Gastroesophageal sphincter (tissue), 4 donors: ENCODE measurements around the gene CFAP410. TPM values are rescaled to one million over a fixed set of nuclear protein-coding genes. Genes with fewer than 3 reads are reported as not detected.

ENCODE experiments used
- ATAC-seq: fragments of 150-250 bp; one replicate; pipeline ENCODE4 v1.9.1; 2016; ENCODE audit warnings: mild to moderate bottlenecking, moderate library complexity
- H3K27ac ChIP-seq, 4 donors: fragments of 200-600 bp; sonication (generic) in 3 of 4; 1 replicate in 3 of 4; 2 replicates in 1 of 4; pipeline ENCODE4 v1.5.1; 2016 to 2019
- H3K27me3 ChIP-seq: fragments of 200-600 bp; sonication (generic); one replicate; pipeline ENCODE4 v1.5.1; 2019
- H3K36me3 ChIP-seq, 2 donors: fragments of 200-600 bp; sonication (generic); one replicate each; pipeline ENCODE4 v1.5.1; 2019; ENCODE audit warnings: control low read depth in 1 of 2
- H3K4me1 ChIP-seq, 3 donors: fragments of 200-600 bp; sonication (generic); 1 replicate in 2 of 3; 2 replicates in 1 of 3; pipeline ENCODE4 v1.5.1; 2016 to 2019; ENCODE audit warnings: control low read depth in 2 of 3
- H3K4me3 ChIP-seq, 2 donors: fragments of 200-600 bp; sonication (generic); one replicate each; pipeline ENCODE4 v1.5.1; 2019; ENCODE audit warnings: mild to moderate bottlenecking in 1 of 2, moderate library complexity in 1 of 2
- H3K9me3 ChIP-seq, 3 donors: fragments of 200-600 bp; sonication (generic); one replicate each; pipeline ENCODE4 v1.5.1; 2017 to 2019; ENCODE audit warnings: control low read depth in 2 of 3
- EP300 ChIP-seq: sonication (generic); formaldehyde crosslinking; IDR thresholded peaks from one replicate; pipeline ENCODE4 v1.6.1; 2017; ENCODE audit warnings: antibody characterized with exemption, mild to moderate bottlenecking
- POLR2A ChIP-seq, 2 donors: fragments of 450-650 bp; IDR thresholded peaks; one replicate each; pipeline ENCODE4 v1.6.1; 2017; ENCODE audit warnings: antibody characterized with exemption in 2 of 2, mild to moderate bottlenecking in 2 of 2, moderate library complexity in 1 of 2
- POLR2AphosphoS5 ChIP-seq: sonication (generic); formaldehyde crosslinking; IDR thresholded peaks from one replicate; pipeline ENCODE4 v1.6.1; 2017; ENCODE audit warnings: antibody characterized with exemption
- WGBS, 2 donors: methylation state at CpG; one replicate each; pipeline ENCODE4 v1.1.5; 2018; ENCODE audit warnings: low coverage in 1 of 2; 5-methylcytosine and 5-hydroxymethylcytosine counted together
- total RNA-seq, 4 donors: library from RNA; depleted of rRNA; stranded (reverse); fragments of >200 nt; gene quantifications; one replicate each; pipeline ENCODE4 v1.1.0, GENCODE V29; 2016
- TF ChIP-seq, protein P1 (sequence below), 4 experiments: fragments of 200-600 bp in 2 of 4; fragments of 450-650 bp in 2 of 4; sonication (generic) in 1 of 4; IDR thresholded peaks; one replicate each; pipeline ENCODE4 v1.5.1; 2017 to 2019; ENCODE audit warnings: antibody characterized with exemption in 4 of 4, mild to moderate bottlenecking in 2 of 4, moderate library complexity in 2 of 4

The CFAP410 gene
- 10 to 100 TPM; 26.2 to 35.0 (median 30.2) TPM for total RNA-seq

DNA sequence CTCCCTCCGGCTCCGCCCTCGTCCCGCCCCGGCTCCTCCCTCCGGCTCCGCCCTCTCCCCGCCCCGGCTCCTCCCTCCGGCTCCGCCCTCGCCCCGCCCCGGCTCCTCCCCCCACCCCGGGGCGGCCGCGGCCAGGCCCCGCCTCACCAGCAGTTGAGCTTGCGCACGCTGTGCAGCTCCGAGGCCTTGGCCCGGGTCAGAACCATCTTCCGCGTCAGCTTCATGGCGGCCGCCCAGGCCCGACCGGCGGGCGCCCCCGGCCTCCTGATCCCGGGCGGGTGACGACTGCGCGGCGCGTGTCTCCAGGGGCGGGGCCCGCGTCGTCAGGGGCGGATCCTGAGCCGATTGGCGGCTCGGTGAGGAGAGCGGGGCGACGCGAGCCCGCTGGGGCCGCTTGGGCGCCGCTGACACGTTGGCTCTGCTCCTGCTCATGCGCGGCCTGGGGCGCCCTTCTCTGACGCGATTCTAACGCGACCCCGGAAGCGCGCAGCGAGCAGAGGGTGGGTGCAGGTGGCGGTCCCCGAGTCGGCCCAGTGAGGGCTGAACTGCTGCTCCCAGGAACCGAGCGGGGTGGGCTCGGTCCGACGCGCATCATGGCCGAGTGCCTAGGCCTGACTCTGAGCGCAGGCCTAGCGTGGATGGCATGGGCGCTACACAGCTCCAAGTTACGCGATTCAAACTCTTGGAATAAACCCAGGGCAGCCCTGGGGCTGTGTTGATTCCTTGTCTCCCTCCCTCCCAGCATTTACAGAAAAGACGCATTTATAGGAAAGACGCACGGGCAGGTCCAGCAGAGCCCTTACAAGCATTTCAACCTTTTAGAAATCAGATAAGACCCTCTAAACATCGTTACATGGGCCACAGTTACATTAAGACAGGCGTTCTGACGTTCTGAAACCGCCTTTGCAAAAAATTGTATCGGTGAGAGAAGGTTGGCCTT, at the start of gene CFAP410:
Gene CFAP410 (minus strand): TSS at position 420 of the 940 bp plus-strand sequence. CDS start 196 bp downstream, at position 224.
- no peaks in the 10 kb centered on the region for H3K27me3 ChIP-seq
- H3K27ac ChIP-seq, result peak within 1 kb of the TSS; percentile 94 to 99 (median 99)
- no peaks in the 10 kb centered on the region for H3K9me3 ChIP-seq
- peaks cover 0 to 26% of the 10 kb centered on the region in 2 donors for H3K36me3 ChIP-seq
- TF ChIP-seq, protein P1, sequence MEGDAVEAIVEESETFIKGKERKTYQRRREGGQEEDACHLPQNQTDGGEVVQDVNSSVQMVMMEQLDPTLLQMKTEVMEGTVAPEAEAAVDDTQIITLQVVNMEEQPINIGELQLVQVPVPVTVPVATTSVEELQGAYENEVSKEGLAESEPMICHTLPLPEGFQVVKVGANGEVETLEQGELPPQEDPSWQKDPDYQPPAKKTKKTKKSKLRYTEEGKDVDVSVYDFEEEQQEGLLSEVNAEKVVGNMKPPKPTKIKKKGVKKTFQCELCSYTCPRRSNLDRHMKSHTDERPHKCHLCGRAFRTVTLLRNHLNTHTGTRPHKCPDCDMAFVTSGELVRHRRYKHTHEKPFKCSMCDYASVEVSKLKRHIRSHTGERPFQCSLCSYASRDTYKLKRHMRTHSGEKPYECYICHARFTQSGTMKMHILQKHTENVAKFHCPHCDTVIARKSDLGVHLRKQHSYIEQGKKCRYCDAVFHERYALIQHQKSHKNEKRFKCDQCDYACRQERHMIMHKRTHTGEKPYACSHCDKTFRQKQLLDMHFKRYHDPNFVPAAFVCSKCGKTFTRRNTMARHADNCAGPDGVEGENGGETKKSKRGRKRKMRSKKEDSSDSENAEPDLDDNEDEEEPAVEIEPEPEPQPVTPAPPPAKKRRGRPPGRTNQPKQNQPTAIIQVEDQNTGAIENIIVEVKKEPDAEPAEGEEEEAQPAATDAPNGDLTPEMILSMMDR (IDR thresholded peaks at IDR 0.05), result peak in 1 of 4 experiments; percentile 5
- TF ChIP-seq POLR2A (IDR thresholded peaks at IDR 0.05) (peak; percentile 96 to 97), POLR2AphosphoS5 (peak; percentile 99), EP300 (no peak)
- H3K4me1 ChIP-seq, result peaks cover 0 to 30% (median 14%) of the 10 kb centered on the region in 3 donors
- ATAC-seq, result peak; percentile 96
- 0 to 3% methylated on average over 9 to 24 of the region's 90 CpGs for WGBS, 2 donors
- H3K4me3 ChIP-seq, result peak within 1 kb of the TSS; percentile 76 to 79

DNA sequence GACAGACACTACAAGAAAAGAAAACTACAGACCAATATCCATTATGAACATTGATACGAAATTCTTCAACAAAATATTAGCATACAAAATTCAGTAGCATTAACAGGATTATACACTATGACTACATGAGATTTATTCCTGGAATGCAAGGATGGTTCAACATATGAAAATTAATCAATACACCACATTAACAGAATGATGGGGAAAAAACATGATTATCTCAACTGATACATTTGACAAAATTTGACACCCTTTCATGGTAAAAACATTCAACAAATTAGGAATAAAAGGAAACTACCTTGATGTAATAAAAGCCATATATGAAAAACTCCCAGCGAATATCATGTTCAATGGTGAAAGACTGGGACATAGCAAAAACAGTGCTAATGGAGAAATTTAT, 45.8 kb upstream of the CFAP410 start:
- peaks cover 22% of the 10 kb centered on the region for H3K27me3 ChIP-seq
- TF ChIP-seq POLR2AphosphoS5 (no peak), EP300 (no peak)
- TF ChIP-seq, protein P1 (IDR thresholded peaks at IDR 0.05), result no peak
- H3K36me3 ChIP-seq, result no peaks in the 10 kb centered on the region
- ATAC-seq, result no peak
- H3K4me1 ChIP-seq, result no peaks in the 10 kb centered on the region
- no peak overlapping the region for H3K27ac ChIP-seq
- WGBS, 2 donors, result 69% methylated on average over 2 of the region's 2 CpGs
- H3K9me3 ChIP-seq, result peaks cover 0 to 65% (median 5%) of the 10 kb centered on the region in 3 donors
- no peak overlapping the region for H3K4me3 ChIP-seq

DNA sequence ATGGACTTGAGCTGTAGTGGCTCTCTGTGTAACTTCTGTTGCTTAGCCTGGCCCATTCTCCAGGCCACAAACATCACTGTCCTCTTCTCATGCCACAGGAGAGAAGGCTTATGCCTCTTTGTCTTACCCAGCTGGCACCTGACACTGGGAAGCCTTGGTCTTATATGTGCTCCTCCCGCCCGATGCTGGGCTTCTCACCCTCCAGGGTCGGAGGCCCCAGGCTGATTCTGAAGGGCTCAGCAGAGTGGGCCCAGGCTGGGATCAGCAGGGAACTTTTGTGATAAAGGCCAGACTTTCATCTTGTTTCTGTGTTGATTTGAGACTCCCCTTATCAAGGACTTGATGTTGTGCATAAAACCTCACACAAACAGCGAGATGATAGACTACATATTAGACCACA, 44.0 kb upstream of the CFAP410 start:
- Histone ChIP-seq H3K27me3 (peaks cover 39% of the 10 kb centered on the region), H3K9me3 (peaks cover 0 to 50% (median 5%) of the 10 kb centered on the region in 3 donors), H3K36me3 (no peaks in the 10 kb centered on the region), H3K27ac (no peak overlapping the region), H3K4me3 (no peak overlapping the region), H3K4me1 (no peaks in the 10 kb centered on the region)
- TF ChIP-seq EP300, result no peak
- no peak for TF ChIP-seq POLR2A (IDR thresholded peaks at IDR 0.05)
- TF ChIP-seq, protein P1 (IDR thresholded peaks at IDR 0.05), result no peak
- TF ChIP-seq POLR2AphosphoS5, result no peak
- WGBS, 2 donors, result 73 to 80% methylated on average over 1 of the region's 4 CpGs
- no peak for ATAC-seq

DNA sequence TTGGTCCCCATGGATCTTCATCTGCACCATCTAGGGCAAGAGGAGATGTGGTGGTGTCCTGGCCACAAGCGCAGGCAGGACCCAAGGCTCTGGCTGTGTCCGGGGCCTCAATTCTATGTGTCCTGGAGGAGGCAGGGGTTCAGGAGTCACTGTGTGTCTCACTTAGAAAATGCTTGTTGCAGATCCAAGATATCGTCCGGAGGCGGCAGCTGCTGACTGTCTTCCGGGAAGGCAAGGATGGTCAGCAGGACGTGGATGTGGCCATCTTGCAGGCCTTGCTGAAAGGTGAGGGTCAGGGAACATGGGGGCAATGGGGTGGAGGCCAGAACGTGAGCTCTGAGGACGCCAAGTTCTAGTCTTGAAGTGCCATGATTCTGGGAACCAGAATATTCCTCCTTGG, 43.3 kb upstream of the CFAP410 start:
- Histone ChIP-seq H3K4me3 (no peak overlapping the region), H3K4me1 (no peaks in the 10 kb centered on the region), H3K36me3 (no peaks in the 10 kb centered on the region), H3K9me3 (peaks cover 0 to 43% (median 5%) of the 10 kb centered on the region in 3 donors), H3K27me3 (peaks cover 42% of the 10 kb centered on the region), H3K27ac (no peak overlapping the region)
- no peak for ATAC-seq
- TF ChIP-seq EP300 (no peak), POLR2AphosphoS5 (no peak), POLR2A (IDR thresholded peaks at IDR 0.05) (no peak)
- TF ChIP-seq, protein P1 (IDR thresholded peaks at IDR 0.05), result no peak
- 80% methylated on average over 1 of the region's 9 CpGs; no CpG with 5 or more reads in 1 of the 2 donors for WGBS, 2 donors

DNA sequence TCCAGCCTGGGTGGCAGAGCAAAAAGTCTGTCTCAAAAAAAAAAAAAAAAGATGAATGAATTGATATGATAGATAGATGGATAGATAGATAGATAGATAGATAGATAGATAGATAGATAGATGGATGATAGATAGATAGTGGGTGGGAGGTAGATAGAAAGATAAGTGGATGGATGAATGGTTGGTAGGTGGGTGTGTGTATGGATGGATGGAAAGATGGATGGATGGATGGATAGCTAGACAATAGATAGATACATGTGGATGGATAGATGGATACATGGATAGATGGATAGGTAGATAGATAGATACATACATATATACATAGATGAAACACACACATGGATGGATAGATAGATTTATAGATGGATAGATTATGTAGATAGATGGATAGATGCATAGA, 42.7 kb upstream of the CFAP410 start:
- no peak for ATAC-seq
- no peak overlapping the region for H3K27ac ChIP-seq
- TF ChIP-seq POLR2AphosphoS5, result no peak
- TF ChIP-seq, protein P1 (IDR thresholded peaks at IDR 0.05), result no peak
- no peak for TF ChIP-seq EP300
- no peak for TF ChIP-seq POLR2A (IDR thresholded peaks at IDR 0.05)
- no peaks in the 10 kb centered on the region for H3K36me3 ChIP-seq
- H3K4me3 ChIP-seq, result no peak overlapping the region
- peaks cover 0 to 37% (median 5%) of the 10 kb centered on the region in 3 donors for H3K9me3 ChIP-seq
- H3K27me3 ChIP-seq, result peaks cover 47% of the 10 kb centered on the region
- no peaks in the 10 kb centered on the region for H3K4me1 ChIP-seq
